GM18868 (cell line): Measurements from ENCODE around the gene CPNE2.
"Not testable (repeated sequence)": the region's sequence is repeated elsewhere in the genome, so short reads cannot be mapped to it uniquely, and the experiment has no call there.

Experiments used
- ATAC-seq: cut with Tn5 transposase; IDR thresholded peaks from one replicate; pipeline ENCODE4 v1.9.1; 2021; ENCODE audit warnings: mild to moderate bottlenecking, moderate library complexity; ENCODE audit not compliant: unreplicated experiment

Gene CPNE2

GRCh38 chr16:57189527-57189926 is 97.1 kb downstream of the CPNE2 start:
- ATAC-seq, result not testable (repeated sequence)

GRCh38 chr16:57190136-57190535 is 97.8 kb downstream of the CPNE2 start:
- no peak for ATAC-seq

GRCh38 chr16:57191056-57191571 is 98.7 kb downstream of the CPNE2 start:
- no peak for ATAC-seq

GRCh38 chr16:57192146-57192545 is 99.8 kb downstream of the CPNE2 start:
- no peak for ATAC-seq

GRCh38 chr16:57192720-57193486 is 100.5 kb downstream of the CPNE2 start:
- peak; percentile 63 for ATAC-seq

- ATAC-seq, result no peak
Observed at GRCh38 chr16:57194512-57194911, 102.1 kb downstream of the CPNE2 start.

GRCh38 chr16:57196286-57196685 is 103.9 kb downstream of the CPNE2 start:
- ATAC-seq, result no peak

- no peak for ATAC-seq
Observed at GRCh38 chr16:57196753-57197152, 104.4 kb downstream of the CPNE2 start.
